ENCODE data around the gene ULBP1. TPM values are rescaled to one million over a fixed set of nuclear protein-coding genes. Genes with fewer than 3 reads are reported as not detected.
"Not testable (repeated sequence)": the region's sequence is repeated elsewhere in the genome, so short reads cannot be mapped to it uniquely, and the experiment has no call there.

Gene ULBP1
- total and polyA plus RNA-seq, 4 donors = 0.59 to 6.2 (median 1.8) TPM

DNA sequence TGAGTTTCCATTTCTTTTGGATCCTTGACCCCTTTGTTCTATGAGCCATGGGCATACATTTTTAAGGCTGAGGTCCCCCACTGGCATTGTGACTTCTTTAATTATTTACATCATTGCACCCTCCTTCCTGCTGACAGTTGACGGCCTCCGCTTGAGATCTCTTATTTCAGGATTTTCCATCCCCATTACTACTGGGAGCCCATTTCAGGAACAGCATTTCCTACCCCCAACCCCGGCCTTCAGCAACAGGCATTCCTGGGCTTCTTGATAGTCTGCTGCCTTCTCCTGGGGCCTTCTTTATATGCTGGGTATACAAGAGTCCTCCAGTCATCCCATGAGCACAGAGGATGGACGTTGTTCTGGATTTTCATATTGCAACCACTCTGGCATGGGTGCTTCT lies 3.8 kb downstream of the ULBP1 start:
- 95 to 98% methylated on average over 4 of the region's 4 CpGs for WGBS, 2 donors
- H3K27me3 ChIP-seq (ENCODE audit: control insufficient read depth in 3 of 3, insufficient read depth in 3 of 3, low read length in 2 of 3) = peaks cover 0 to 84% (median 48%) of the 10 kb centered on the region in 3 donors
- no peak for DNase-seq

DNA sequence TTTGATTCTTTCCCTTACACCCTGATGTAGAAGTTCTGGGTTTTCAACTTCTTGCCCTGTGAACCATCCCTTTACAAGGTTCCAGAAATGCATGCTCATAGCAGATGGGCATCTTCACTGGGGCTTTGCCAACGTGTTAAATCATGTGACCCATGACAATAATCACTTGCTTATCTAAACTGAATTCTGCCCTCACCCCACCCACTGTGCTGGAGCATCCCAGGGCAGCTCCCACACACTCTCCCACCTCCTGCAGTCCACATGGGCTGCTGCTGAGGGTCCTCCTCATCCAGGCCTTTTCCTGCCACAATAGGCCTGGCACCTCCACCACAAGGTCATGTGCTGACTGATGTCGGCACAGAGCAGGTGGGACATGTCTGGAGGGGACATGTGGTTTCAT lies 4.3 kb downstream of the ULBP1 start:
- not testable (repeated sequence) for H3K9ac ChIP-seq (ENCODE audit: insufficient read depth in 1 of 2, low read length in 2 of 2); ATAC-seq (ENCODE audit: insufficient read depth, low FRiP score); H3K4me3 ChIP-seq; H3K9me3 ChIP-seq (ENCODE audit: control insufficient read depth in 4 of 4, insufficient read depth in 3 of 4, low read length in 3 of 4); H3K36me3 ChIP-seq (ENCODE audit: control insufficient read depth in 4 of 4, insufficient read depth in 4 of 4, low read length in 4 of 4); DNase-seq; H3K27ac ChIP-seq (ENCODE audit: low read depth in 1 of 2, low read length in 1 of 2)
- Histone ChIP-seq H3K4me1 (ENCODE audit: control insufficient read depth in 5 of 5, insufficient read depth in 5 of 5, low read length in 5 of 5) (peaks cover 0 to 24% (median 4%) of the 10 kb centered on the region in 5 donors), H3K27me3 (ENCODE audit: control insufficient read depth in 3 of 3, insufficient read depth in 3 of 3, low read length in 2 of 3) (peaks cover 0 to 83% (median 44%) of the 10 kb centered on the region in 3 donors)
- 63 to 72% methylated on average over 2 of the region's 2 CpGs for WGBS, 2 donors

More for the DNA sequence above, 3.8 kb downstream of the ULBP1 start:
- no peak for ATAC-seq (ENCODE audit: insufficient read depth, low FRiP score)
- no peaks in the 10 kb centered on the region for H3K9me3 ChIP-seq (ENCODE audit: control insufficient read depth in 4 of 4, insufficient read depth in 3 of 4, low read length in 3 of 4)
- TF ChIP-seq, protein P1, sequence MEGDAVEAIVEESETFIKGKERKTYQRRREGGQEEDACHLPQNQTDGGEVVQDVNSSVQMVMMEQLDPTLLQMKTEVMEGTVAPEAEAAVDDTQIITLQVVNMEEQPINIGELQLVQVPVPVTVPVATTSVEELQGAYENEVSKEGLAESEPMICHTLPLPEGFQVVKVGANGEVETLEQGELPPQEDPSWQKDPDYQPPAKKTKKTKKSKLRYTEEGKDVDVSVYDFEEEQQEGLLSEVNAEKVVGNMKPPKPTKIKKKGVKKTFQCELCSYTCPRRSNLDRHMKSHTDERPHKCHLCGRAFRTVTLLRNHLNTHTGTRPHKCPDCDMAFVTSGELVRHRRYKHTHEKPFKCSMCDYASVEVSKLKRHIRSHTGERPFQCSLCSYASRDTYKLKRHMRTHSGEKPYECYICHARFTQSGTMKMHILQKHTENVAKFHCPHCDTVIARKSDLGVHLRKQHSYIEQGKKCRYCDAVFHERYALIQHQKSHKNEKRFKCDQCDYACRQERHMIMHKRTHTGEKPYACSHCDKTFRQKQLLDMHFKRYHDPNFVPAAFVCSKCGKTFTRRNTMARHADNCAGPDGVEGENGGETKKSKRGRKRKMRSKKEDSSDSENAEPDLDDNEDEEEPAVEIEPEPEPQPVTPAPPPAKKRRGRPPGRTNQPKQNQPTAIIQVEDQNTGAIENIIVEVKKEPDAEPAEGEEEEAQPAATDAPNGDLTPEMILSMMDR (IDR thresholded peaks at IDR 0.05; ENCODE audit: control extremely low read depth, extremely low read depth) = no peak
- no peak overlapping the region for H3K4me3 ChIP-seq
- H3K4me1 ChIP-seq (ENCODE audit: control insufficient read depth in 5 of 5, insufficient read depth in 5 of 5, low read length in 5 of 5) = peaks cover 0 to 24% (median 4%) of the 10 kb centered on the region in 5 donors
- H3K27ac ChIP-seq (ENCODE audit: low read depth in 1 of 2, low read length in 1 of 2) = no peak overlapping the region
- no peak overlapping the region for H3K9ac ChIP-seq (ENCODE audit: insufficient read depth in 1 of 2, low read length in 2 of 2)
- H3K36me3 ChIP-seq (ENCODE audit: control insufficient read depth in 4 of 4, insufficient read depth in 4 of 4, low read length in 4 of 4) = no peaks in the 10 kb centered on the region

DNA sequence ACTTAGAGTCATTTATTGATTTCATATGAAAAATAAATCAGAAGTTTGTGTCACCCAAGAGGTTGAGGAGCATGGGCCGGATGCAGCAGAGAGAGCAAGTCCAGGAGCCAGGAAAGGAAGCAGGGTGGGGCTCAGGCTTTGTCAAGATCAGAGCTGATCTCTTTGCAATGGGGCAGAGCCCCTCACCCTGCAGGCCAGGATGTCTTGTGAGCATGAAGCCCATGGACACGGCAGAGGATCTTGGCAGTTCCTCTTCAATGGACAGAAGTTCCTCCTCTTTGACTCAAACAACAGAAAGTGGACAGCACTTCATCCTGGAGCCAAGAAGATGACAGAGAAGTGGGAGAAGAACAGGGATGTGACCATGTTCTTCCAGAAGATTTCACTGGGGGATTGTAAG lies 5.2 kb downstream of the ULBP1 start:
- not testable (repeated sequence) for H3K4me3 ChIP-seq; DNase-seq; H3K36me3 ChIP-seq (ENCODE audit: control insufficient read depth in 4 of 4, insufficient read depth in 4 of 4, low read length in 4 of 4); H3K27ac ChIP-seq (ENCODE audit: low read depth in 1 of 2, low read length in 1 of 2); ATAC-seq (ENCODE audit: insufficient read depth, low FRiP score); H3K9ac ChIP-seq (ENCODE audit: insufficient read depth in 1 of 2, low read length in 2 of 2); H3K9me3 ChIP-seq (ENCODE audit: control insufficient read depth in 4 of 4, insufficient read depth in 3 of 4, low read length in 3 of 4)
- WGBS, 2 donors = 78 to 79% methylated on average over 2 of the region's 2 CpGs
- Histone ChIP-seq H3K27me3 (ENCODE audit: control insufficient read depth in 3 of 3, insufficient read depth in 3 of 3, low read length in 2 of 3) (peaks cover 0 to 82% (median 39%) of the 10 kb centered on the region in 3 donors), H3K4me1 (ENCODE audit: control insufficient read depth in 5 of 5, insufficient read depth in 5 of 5, low read length in 5 of 5) (peaks cover 0 to 17% (median 4%) of the 10 kb centered on the region in 5 donors)

DNA sequence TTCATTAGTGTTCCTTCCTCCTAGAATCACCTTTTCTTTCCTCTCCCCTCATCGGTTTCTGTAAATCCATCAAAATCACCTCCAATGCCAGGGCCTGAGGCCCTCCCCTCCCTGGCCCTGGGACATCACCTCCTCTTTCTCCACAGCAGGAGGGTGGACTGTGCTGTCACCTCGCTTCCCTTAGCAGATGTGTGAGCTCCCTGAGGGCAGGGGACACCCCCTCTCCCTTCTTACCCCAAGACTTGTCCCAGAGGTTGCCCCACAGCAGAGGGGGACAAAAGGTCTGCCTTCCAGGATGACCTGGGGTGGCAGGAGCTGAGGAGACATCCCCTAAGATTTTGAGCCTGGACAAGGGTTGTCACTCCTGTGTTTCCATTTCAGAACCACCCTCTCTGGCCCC lies 5.9 kb downstream of the ULBP1 start:
- peaks cover 0 to 9% (median 4%) of the 10 kb centered on the region in 5 donors for H3K4me1 ChIP-seq (ENCODE audit: control insufficient read depth in 5 of 5, insufficient read depth in 5 of 5, low read length in 5 of 5)
- no peak overlapping the region for H3K27ac ChIP-seq (ENCODE audit: low read depth in 1 of 2, low read length in 1 of 2)
- H3K27me3 ChIP-seq (ENCODE audit: control insufficient read depth in 3 of 3, insufficient read depth in 3 of 3, low read length in 2 of 3) = peaks cover 0 to 74% (median 35%) of the 10 kb centered on the region in 3 donors
- no peak for DNase-seq
- H3K36me3 ChIP-seq (ENCODE audit: control insufficient read depth in 4 of 4, insufficient read depth in 4 of 4, low read length in 4 of 4) = no peaks in the 10 kb centered on the region
- TF ChIP-seq, protein P1 (IDR thresholded peaks at IDR 0.05; ENCODE audit: control extremely low read depth, extremely low read depth) = no peak
- H3K9me3 ChIP-seq (ENCODE audit: control insufficient read depth in 4 of 4, insufficient read depth in 3 of 4, low read length in 3 of 4) = no peaks in the 10 kb centered on the region
- no peak overlapping the region for H3K4me3 ChIP-seq
- no peak overlapping the region for H3K9ac ChIP-seq (ENCODE audit: insufficient read depth in 1 of 2, low read length in 2 of 2)
- WGBS, 2 donors = 77 to 85% methylated on average over 2 of the region's 2 CpGs
- ATAC-seq (ENCODE audit: insufficient read depth, low FRiP score) = no peak

DNA sequence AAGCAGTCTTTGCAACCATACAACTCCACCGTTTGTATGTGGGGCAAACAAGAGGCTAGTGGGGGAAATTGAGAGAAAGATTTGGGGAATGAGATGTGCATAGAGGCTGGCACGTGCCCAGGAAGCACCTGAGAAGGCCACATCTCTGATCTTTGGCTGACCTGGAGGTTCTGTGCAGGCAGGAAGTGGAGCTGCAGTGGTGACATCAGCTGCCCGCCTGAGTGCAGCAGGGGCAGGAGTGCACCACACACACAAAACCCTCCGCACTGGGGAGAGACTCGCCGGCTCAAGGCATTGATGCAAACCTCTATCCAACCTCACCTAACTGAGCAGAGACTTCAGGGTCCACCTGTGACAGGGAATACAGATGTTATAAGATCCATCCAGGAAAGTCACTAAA lies 10.7 kb downstream of the ULBP1 start:
- DNase-seq; H3K27ac ChIP-seq (ENCODE audit: low read depth in 1 of 2, low read length in 1 of 2); ATAC-seq (ENCODE audit: insufficient read depth, low FRiP score); H3K4me3 ChIP-seq; H3K9me3 ChIP-seq (ENCODE audit: control insufficient read depth in 4 of 4, insufficient read depth in 3 of 4, low read length in 3 of 4); H3K4me1 ChIP-seq (ENCODE audit: control insufficient read depth in 5 of 5, insufficient read depth in 5 of 5, low read length in 5 of 5); H3K9ac ChIP-seq (ENCODE audit: insufficient read depth in 1 of 2, low read length in 2 of 2); H3K36me3 ChIP-seq (ENCODE audit: control insufficient read depth in 4 of 4, insufficient read depth in 4 of 4, low read length in 4 of 4): not testable (repeated sequence)
- H3K27me3 ChIP-seq (ENCODE audit: control insufficient read depth in 3 of 3, insufficient read depth in 3 of 3, low read length in 2 of 3) = peaks cover 0 to 48% (median 25%) of the 10 kb centered on the region in 3 donors
- 58 to 66% methylated on average over 6 of the region's 6 CpGs for WGBS, 2 donors
